DND-41 (cell line): ENCODE data around the gene SMARCC2.
"Not testable (repeated sequence)": the region's sequence is repeated elsewhere in the genome, so short reads cannot be mapped to it uniquely, and the experiment has no call there.

ENCODE experiments used
- ATAC-seq: fragments of 200-7000 bp; cut with Tn5 transposase; 3 replicates; pipeline ENCODE4 v1.9.1; 2021; ENCODE audit warnings: low read depth; ENCODE audit not compliant: insufficient read depth
- DNase-seq: peaks from one replicate; pipeline ENCODE4 v3.0.0-alpha.2; 2020
- H2AFZ ChIP-seq: 2 replicates; pipeline ENCODE4 v1.6.0; 2012; ENCODE audit warnings: low read depth, low read length
- H3K27ac ChIP-seq: 2 replicates; pipeline ENCODE4 v1.5.1; 2012; ENCODE audit warnings: low read length, inconsistent platforms
- H3K27me3 ChIP-seq: fragments of 200-600 bp; sonication (generic); 2 replicates; pipeline ENCODE4 v1.6.0; 2012; ENCODE audit warnings: low read length, mild to moderate bottlenecking, inconsistent platforms; ENCODE audit not compliant: insufficient read depth, poor library complexity
- H3K36me3 ChIP-seq: 2 replicates; pipeline ENCODE4 v1.5.1; 2012; ENCODE audit warnings: low read length, inconsistent platforms; ENCODE audit not compliant: insufficient read depth
- H3K4me1 ChIP-seq: 2 replicates; pipeline ENCODE4 v1.5.1; 2012; ENCODE audit warnings: mild to moderate bottlenecking, low read length; ENCODE audit not compliant: insufficient read depth
- H3K4me2 ChIP-seq: 2 replicates; pipeline ENCODE4 v1.6.0; 2012; ENCODE audit warnings: mild to moderate bottlenecking, moderate library complexity, low read length, inconsistent platforms; ENCODE audit not compliant: insufficient read depth
- H3K4me3 ChIP-seq, 2 experiments: fragments of 200-600 bp in 1 of 2; shearing (Covaris generic) in 1 of 2; 2 replicates each; pipeline ENCODE4 v1.5.1; 2012 to 2016; ENCODE audit warnings: inconsistent platforms in 2 of 2, low read length in 2 of 2, mild to moderate bottlenecking in 2 of 2, low read depth in 1 of 2, moderate library complexity in 1 of 2
- H3K79me2 ChIP-seq: 2 replicates; pipeline ENCODE4 v1.6.0; 2012; ENCODE audit warnings: low read length, inconsistent platforms; ENCODE audit not compliant: insufficient read depth
- H3K9ac ChIP-seq: 2 replicates; pipeline ENCODE4 v1.6.0; 2012; ENCODE audit warnings: low read depth, mild to moderate bottlenecking, inconsistent platforms, low read length, moderate library complexity
- H3K9me3 ChIP-seq: 2 replicates; pipeline ENCODE4 v1.5.1; 2012; ENCODE audit warnings: low read length, moderate library complexity, mild to moderate bottlenecking, inconsistent platforms; ENCODE audit not compliant: insufficient read depth, severe bottlenecking
- H4K20me1 ChIP-seq: 2 replicates; pipeline ENCODE4 v1.6.0; 2012; ENCODE audit warnings: low read length; ENCODE audit not compliant: insufficient read depth
- CTCF ChIP-seq: IDR thresholded peaks from 2 replicates; pipeline ENCODE4 v1.5.1; 2012; ENCODE audit warnings: borderline replicate concordance, low read length, moderate library complexity, mild to moderate bottlenecking; ENCODE audit not compliant: poor library complexity, severe bottlenecking; ENCODE audit errors: extremely low read depth
- EZH2 ChIP-seq: IDR thresholded peaks from 3 replicates; pipeline ENCODE4 v1.6.1; 2012; ENCODE audit warnings: borderline replicate concordance, low read depth, mild to moderate bottlenecking, moderate library complexity, low read length, inconsistent platforms; ENCODE audit not compliant: severe bottlenecking

The SMARCC2 gene

GRCh38 chr12:56117778-56118687, 71.2 kb downstream of the SMARCC2 start, which contains the start of gene ZC3H10:
ZC3H10 (plus strand) TSS chr12:56118266; CDS start chr12:56120563, 2,297 bp downstream.
- Histone ChIP-seq H3K36me3 (peaks cover 57% of the 10 kb centered on the region), H3K27me3 (no peaks in the 10 kb centered on the region), H3K27ac (peak within 1 kb of the TSS; percentile 91), H3K9me3 (no peaks in the 10 kb centered on the region), H3K4me3 (peak within 1 kb of the TSS; percentile 57 to 79), H2AFZ (peak within 1 kb of the TSS; percentile 68), H3K9ac (peak within 1 kb of the TSS; percentile 78), H3K4me2 (peak within 1 kb of the TSS; percentile 97), H3K79me2 (peaks cover 56% of the 10 kb centered on the region), H3K4me1 (peaks cover 38% of the 10 kb centered on the region), H4K20me1 (0 out of 2 replicates have a peak, but pooled peaks cover 2% of the 10 kb centered on the region)
- DNase-seq (peak; percentile 99), ATAC-seq (peak; percentile 85)
- TF ChIP-seq EZH2 (no peak), CTCF (peak; percentile 69)

DNA sequence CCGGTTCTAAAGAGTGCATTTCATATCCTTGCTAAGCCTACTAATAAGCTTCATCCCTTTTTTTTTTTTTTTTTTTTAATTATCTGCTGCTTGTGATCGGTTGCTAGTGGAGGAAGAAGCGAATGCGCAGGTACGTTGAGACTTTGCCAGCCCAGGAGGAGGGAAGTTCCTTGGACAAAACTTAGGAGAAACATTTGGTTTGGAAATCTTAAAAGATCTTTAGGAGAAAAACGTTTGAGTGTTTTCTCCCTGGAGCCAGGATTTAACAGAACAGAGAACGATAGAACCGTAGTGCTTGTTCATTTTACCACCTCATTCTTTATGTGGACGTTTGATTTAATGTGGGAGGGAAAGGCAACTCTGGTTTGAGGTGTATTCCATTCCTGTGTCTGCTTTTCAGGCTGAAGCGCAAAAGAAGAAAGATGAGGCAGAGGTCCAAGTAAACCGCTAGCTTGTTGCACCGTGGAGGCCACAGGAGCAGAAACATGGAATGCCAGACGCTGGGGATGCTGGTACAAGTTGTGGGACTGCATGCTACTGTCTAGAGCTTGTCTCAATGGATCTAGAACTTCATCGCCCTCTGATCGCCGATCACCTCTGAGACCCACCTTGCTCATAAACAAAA, 72.1 kb downstream of the SMARCC2 start:
- H4K20me1 ChIP-seq, H3K27me3 ChIP-seq, H3K9me3 ChIP-seq, H2AFZ ChIP-seq, DNase-seq, ATAC-seq: not testable (repeated sequence)
- Histone ChIP-seq H3K9ac (peak overlapping the region; percentile 78), H3K79me2 (peaks cover 53% of the 10 kb centered on the region), H3K4me3 (peak overlapping the region; percentile 57 to 79), H3K4me1 (peaks cover 38% of the 10 kb centered on the region), H3K4me2 (peak overlapping the region; percentile 97), H3K36me3 (peaks cover 59% of the 10 kb centered on the region), H3K27ac (peak overlapping the region; percentile 91)

DNA sequence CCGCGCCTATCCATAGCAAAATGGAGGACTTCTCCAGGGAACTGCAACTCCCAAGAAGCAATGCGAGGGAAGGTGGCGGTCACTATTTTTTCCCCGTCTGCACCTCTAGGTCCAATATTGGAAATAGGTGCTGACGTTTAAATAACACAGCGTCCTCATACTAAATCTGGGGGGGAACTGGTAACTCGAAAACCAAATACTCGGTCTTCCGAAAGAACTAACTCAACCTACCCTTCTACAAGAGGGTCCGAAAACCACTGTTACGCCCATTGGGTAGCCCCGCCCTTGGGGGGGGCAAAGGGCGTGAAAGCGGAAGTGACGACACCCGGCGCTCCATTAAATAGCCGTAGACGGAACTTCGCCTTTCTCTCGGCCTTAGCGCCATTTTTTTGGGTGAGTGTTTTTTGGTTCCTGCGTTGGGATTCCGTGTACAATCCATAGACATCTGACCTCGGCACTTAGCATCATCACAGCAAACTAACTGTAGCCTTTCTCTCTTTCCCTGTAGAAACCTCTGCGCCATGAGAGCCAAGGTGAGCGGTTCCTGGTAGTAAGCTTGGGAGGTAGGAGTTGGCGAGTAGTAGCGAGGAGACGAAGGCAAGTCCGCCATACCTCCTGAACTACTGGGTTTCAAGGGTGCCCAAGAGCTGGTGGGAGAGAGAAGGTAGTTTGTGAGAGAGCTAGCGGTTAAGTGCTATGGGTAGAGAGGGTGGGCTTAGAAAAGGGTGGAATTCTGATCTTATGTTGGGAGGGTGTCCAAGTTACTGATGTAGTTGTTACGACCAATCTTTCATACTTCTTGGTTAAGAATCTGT, 72.8 kb downstream of the SMARCC2 start, which contains the start of gene RPL41:
Gene RPL41 (plus strand): TSS at position 367 of the 815 bp plus-strand sequence.
- H3K4me3 ChIP-seq = peak within 1 kb of the TSS; percentile 57 to 68
- ATAC-seq (peak; percentile 52), DNase-seq (peak; percentile 95)
- peak within 1 kb of the TSS; percentile 91 for H3K27ac ChIP-seq
- no peak for TF ChIP-seq CTCF
- TF ChIP-seq EZH2 = no peak
- no peaks in the 10 kb centered on the region for H3K27me3 ChIP-seq
- H3K4me2 ChIP-seq = peak within 1 kb of the TSS; percentile 97
- H3K4me1 ChIP-seq = peaks cover 38% of the 10 kb centered on the region
- peaks cover 46% of the 10 kb centered on the region for H3K79me2 ChIP-seq
- peaks cover 57% of the 10 kb centered on the region for H3K36me3 ChIP-seq
- H4K20me1 ChIP-seq = 0 out of 2 replicates have a peak, but pooled peaks cover 2% of the 10 kb centered on the region
- no peaks in the 10 kb centered on the region for H3K9me3 ChIP-seq
- peak within 1 kb of the TSS; percentile 90 for H2AFZ ChIP-seq
- peak within 1 kb of the TSS; percentile 78 for H3K9ac ChIP-seq
